NCI-H2107 treated with DMSO at 0.1 percent for 48 hours (cell line): ENCODE data around the gene SEMA7A.

ENCODE experiments used
- DNase-seq: peaks from one replicate; lab custom pipeline; 2025; ENCODE audit not compliant: unreplicated experiment; lab: John Stamatoyannopoulos, UW

The SEMA7A gene

DNA sequence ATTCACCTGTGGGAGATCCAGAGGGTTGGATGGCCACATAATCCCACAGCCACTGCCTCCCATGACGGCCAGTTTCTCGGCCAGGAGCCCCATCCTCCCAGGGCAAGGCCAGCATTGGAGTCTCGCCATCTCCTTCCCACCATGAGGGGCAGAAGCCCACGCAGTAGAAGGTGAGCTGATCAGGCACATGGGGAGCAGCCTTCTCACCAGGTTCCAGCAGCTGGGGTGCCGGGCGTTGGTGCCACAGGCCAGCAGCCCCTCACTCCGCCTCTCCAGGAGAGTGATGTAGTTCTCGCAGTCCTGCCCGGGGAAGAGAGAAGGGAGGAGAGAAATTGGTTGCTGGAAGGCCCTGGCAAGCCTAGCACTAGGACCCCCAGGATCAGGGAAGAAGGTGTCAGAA, 16.1 kb downstream of the SEMA7A start:
- DNase-seq: no peak

DNA sequence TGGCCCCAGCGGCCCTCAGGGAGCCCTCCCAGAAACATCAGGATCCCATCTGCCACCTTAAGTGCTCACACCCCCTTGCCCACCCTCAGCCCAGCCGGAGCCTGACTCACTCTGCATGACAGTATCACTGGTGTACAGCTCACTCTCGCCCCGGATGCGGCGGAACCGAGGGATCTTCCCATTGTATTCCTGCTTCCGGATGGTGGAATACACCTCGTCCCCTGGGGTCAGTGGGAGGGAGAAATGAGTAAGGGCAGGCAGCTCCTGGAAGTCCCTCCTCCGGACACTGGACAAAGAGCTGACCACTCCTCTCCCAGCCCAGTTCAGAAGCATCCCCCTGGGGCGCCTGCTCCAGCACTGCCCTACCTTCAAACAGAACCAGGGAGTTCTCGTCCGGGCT, 16.5 kb downstream of the SEMA7A start:
- no peak for DNase-seq

DNA sequence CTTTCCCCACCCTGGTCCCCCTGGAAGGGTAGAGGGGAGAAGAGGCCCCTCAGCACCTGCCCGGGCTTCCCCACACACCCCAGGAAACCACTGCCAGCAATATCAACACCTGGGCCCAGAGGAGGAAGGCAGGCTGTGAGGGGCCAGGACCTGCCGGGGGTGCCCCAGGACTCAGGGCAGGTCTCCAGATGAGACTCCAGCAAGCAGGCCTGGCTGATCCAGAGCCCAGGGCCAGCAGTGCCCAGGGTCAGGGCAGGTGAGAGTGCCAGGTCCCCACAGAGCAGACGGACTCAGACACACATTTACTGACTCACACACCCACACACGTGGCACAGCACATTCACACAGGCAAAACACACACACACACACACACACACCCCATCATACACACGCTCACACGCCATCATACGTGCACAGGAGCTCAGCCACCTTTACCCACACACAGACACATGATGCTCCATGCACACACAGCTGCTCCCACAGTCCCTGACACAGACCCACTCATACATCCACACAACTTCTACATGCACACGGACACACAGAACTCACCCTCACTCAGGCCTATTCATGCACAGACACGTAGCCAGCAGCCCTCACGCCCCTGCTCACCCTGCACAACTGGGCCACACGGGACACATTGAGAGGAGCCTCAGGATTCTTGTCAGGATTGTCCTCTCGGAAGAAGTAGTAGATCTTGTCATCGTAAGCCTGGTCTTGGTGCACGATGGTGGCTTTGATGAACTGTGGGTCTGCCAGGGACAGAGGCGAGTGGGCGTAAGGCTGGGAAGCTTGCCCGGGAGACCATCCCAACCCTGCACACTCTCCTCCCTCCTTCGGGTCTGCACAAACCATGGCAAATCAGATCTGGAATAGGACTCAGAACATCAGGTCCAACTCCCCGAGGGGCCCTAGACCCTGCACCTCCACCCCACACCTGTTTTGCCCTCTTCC, 17.5 kb downstream of the SEMA7A start:
- no peak for DNase-seq

DNA sequence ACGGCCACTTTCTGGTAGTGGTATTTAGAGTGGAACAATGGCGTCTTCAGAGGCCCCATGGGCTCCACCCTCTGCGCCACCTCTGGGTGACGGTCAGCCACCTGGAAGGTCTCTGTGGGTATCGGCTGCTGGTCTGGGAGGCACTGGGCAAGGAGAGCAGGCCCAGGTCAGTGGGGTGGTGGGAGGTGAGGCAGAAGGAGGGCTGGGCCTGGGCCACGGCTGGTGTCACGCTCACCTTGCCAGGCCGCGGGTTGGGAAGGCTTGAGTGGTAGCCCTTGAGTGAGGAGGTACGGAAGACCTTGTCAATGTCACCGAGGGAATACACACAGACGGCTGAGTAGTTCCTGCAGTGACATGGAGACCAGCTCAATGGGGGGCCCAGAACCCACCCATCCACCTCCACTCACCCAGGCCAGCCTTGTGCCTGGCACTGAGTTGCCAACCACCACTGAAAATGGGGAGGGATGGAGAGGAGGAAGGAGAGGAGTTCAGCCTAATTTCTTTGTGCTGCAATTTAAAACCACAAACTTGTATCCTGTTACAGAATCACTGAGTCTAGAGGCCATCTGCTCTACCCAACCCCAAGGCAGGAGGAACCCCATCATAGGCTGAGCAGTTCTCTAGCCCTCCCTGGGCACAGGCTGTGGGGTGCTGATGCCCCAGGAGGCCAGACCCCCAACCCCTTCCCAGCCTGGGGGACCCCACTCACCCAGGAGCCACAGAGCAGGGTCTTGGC, 19.0 kb downstream of the SEMA7A start:
- DNase-seq: peak; percentile 54

DNA sequence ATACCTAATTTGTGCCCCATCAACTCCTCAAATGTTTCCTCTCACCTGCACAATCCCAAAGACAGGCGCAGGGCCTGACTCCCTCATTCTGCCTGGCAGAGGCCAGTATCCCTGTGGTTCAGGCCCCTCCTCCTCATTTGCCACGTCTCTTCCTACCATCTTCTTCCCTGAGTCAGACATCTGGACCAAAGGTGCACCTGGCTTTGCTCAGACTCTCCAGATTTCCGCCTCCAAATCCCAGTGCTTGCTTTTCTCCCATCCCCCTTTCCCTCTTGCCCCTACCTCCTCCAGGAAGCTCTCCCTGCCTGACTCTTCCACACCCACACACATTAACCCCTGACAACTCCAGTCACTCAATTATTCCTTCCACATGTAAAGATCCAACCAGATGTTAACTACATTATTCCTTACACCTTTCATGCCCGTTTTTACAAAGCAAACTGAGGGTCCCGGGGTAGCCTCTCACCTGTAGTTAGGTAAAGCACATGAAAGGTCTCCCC, 19.6 kb downstream of the SEMA7A start:
- no peak for DNase-seq

DNA sequence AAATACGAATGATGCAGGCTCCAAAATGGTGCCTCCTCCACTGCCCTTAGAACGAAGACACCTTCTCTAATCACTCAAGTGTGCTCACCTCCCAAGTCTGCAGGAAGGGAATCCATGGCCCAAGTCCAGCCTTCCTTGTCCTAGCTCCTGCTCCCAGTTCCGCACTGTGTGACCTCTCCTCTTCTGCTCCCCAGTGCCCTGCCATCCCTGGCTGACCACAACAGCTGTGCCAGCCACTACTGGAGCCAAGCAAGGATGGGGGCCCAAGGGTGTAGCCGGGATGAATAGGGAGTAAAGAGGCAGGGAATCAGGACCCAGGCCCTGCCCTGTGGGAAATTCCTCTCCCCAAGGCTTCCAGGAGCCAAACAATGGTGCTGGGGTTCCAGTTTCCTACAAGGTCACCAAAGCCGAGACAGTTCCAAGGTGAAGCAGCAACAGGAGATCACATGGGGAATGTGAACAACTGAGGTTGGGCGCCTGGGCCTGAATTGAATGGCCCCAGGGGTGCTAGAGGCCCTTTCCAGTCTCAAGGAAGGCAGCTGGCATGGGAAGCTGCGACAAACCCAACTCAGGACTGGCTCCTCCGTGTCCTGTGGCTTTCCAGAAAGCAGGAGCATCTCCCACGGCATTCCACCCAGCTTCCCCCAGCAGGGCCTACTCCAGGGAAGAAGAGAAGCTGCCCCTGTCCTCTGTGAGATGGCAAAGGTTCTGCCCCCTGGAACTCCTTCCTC, 20.2 kb downstream of the SEMA7A start:
- no peak for DNase-seq

DNA sequence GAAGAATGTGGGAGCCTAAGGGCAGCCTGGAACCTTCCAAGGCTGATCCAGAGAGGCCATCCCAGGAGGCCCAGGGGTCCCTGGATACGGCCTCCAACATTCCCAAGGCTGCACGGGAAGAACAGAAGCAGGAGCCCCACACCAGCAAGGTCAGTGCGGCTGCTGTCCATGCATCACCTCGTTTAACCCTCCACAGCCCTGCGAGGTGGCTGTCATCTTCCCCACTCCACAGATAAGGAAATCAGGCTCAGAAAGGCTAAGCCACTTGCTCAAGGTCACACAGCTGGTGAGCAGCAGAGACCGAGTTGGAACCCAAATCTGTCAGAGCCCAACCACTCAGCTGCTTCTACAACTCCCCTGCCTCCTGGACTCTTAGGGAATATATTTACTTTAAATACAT, 21.6 kb downstream of the SEMA7A start:
- no peak for DNase-seq

DNA sequence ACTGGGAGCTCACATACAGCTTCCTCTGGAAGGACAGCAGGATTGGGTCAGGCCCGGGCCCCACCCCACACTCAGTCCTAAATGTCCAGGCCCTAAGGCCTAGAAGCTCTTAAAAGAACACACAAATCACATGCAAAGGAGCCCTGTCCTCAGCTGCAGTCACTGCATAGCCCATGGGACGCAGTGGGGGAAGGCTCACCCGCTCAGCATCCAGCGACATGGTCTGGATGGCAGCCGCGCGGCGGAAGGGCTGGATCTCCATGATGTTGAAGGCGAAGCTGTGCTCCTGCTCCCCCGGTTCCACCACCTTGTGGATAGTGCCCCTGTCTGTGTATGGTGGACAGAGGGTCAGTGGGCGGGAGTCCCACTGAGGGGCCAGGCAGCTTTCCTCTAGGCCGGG, 22.1 kb downstream of the SEMA7A start:
- no peak for DNase-seq

DNA sequence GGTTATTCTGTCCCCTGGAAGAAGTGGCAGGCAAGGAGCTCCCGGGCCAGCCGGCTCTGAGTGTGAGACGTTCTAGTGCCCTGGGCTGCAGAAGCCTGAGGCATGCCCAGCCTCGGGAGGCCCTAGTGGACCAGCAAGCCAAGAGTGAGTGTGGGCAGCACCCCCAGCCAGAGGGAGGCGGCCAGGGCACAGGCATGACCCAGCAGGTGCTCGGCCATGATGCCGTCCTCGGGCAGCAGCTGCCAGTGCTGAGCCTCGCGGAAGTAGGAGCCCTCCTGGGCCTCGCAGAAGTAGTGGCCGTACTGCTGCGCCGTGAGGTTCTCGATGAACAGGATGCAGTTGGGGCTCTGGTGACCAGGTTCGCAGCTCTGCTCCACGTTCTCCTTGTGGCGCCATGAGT, 23.3 kb downstream of the SEMA7A start:
- no peak for DNase-seq

DNA sequence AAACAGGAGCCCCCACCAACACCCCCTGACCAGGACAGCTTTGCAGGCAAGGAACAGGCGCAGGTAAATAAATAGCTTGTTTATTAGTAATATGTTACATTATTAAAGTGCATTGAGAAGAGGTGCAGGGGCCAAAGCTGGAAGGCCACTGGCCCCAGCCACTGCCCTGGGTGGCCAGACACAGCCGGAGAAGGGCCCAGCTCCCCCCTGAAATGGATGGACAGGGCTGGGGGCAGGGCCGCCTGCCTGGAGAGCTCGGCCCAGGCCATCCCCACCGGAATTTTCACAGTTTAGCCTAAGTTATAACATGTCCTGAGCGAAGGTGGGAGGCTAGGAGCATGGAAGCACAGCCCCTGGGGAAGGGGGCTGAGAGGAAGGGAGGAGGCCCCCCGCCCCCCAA, 24.5 kb downstream of the SEMA7A start:
- no peak for DNase-seq

DNA sequence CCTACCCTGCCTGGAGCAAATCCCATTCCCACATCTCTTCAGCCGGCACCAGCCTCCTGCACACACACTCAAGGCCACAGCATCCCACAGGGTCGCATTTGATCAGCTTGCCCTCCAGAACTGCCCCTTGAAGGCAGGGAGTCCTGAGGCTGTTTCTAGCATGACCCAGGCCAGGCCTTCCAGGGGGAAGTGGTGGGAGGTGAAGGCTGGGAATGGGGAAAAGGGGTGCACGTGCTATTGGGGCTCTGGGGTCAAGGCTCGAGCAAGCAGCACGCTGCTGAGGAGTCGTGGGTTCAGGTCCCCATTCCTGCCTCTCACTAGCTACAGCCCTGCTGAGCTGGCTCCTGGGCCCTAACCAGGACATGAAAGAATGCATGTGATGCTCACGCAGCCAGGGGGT, 24.9 kb downstream of the SEMA7A start:
- no peak for DNase-seq

DNA sequence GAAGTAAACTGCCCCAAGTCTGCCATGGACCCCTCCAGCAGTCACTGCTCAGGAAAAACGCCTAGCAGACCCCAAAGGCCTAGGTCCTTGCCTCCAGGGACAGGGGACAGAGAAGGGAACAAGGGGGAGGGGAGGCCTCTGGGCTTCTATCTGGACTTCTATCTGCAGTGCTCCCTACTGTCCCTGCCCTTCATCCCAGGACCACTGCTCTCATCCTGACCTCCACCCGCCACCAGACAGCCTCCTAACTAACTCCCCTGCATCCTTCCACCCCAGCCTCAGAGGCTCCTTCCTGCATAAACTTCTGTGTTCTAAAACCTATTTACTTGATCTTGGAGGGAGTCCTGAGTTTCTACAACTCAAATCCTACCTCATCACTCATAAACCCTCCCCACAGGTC, 25.4 kb downstream of the SEMA7A start:
- DNase-seq: no peak

DNA sequence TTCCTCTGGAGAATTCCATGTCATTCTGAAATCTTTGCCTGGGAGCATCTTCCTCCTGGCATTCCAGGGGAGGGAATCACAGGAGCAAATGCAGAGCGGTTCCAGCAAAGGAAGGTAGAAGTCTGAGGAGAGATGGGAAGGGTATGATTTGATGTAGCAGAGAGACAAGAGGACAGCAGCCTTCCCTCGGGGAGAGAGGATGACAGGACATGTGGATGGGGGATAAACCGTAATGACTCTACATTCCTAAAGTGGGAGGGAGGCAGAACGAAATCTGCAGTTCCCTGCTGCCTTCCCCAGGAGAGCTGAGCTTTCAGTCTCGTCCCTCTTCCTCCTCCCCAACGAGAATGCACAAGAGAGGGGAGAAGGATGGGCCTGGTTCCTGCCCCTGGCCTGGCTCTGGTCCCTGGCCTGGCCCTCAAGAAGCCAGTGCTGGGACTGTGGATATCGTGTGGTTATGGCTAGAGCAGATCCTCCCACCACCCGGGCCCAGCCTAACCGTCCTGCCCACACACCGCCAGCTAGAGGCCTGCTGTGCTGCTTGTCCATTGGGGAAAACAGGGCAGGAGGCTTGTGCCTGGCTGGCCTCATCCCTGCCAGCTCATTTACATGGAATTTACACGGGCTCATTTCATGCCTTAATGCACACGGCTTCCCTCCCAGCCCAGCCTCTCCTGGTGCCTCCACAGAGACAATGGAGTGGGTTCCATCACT, 26.6 kb downstream of the SEMA7A start:
- no peak for DNase-seq

DNA sequence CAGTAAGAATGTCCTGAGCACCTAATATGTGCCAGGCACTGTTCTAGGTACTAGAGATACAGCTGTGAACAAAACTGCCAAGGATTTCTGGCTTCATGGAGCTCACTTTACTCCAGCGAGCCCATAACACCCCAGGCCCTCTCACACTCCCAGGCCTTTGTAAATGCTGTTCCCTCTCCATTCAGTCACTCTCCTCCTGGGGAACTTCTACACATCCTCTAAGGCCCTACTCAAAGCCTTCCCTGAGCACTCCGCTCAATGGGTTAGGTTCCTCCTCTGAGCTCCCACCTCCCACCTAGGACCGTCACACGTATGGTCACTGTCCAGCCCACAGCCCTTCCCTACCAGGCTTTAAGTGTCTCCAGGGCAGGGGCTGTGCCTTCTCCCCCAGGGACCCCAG, 27.2 kb downstream of the SEMA7A start:
- DNase-seq: no peak

DNA sequence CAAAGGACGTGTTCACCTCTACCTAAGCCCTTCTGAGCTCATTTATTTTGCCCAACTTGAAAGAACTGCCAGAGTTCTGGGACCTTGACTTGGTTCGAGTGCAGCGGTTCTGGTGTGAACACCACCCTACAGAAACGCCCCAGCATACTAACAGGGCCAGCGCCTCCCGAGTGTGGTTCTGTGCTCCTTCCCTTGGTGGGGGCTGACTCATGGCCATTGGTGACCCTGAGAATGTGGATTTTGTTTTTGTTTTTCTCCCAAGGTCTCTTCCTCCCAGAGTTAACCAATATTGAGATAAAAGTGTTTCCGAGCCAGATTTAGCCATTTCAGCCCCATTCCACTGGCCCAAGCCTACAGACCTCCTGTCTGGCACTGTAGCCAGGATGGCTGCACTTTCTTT, 27.9 kb downstream of the SEMA7A start:
- no peak for DNase-seq

DNA sequence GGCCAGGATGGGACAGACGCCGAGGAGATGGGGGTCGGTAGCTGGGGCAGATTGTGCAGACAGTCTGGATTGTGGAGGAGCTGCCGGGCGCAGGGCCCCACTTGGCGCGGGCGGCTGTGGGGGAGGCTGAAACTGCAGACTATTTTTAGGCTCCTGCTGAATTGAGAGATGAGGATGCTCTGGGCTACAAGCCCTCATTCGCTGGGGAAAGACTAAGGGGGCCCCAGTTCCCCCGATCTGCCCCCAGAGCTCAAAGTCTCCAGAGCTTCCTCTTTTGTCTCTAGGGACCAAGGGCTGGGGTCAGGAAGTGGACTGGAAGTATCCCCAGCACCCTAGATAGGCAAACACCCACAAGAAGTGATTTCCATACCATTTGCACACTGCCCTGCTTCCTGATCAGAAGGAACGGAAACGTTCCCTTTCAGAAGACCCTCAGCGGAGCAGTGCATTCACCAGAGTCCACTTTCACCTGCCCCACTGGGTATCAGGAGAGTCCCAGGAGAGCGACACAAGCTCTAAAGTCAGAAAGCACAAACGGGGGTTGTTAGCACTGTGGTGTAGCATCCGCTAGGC, 29.7 kb downstream of the SEMA7A start:
- no peak for DNase-seq

DNA sequence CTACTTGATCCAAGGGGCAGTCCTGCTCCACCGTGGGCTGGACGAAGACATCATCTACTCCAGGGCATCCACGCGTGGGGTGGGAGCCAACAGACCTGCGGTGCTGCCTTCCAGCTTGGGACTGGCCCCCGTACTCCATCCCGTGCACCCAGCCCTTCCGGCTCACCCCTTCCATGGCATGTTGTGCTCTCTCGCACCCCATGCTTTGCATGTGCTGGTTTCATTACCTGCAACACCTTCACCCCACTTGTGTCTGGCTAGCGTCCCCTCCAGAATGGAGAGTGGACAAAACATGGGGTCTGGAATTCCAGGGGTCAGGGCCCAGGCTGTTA, 30.2 kb downstream of the SEMA7A start:
- no peak for DNase-seq

DNA sequence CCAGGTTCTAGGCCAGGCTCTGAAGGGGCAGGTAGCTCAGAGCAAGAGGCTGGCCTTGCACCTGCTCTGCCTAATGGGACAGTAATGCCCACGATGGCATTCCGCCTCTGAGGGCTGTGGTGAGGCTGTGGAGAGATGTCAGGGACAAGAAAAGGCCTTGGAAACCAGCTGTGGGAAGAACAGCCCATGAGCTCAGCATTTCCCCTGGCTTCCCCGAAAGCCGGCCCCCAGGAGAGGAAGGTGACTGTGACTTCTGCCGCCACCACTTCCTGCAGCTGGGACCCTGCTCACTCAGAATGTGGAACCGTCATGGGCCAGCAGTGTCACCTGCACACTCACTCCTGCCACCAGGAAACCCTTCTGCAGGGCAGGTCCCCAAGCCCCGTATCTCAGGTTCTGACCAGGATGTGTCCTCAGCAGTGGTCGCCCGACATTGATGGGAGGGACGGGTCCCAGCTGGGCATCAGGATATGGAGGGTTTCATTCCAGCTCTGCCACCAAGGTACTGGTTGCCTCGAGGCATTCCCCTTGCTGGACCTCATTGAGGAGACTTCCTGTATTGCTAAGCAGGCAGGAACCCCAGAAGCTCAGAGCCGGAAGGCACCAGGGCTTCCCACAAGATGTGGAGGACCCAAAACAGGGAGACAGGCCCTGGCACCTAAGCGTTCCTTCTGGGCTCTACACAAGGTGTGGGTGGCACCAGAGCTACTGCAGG, 30.7 kb downstream of the SEMA7A start:
- no peak for DNase-seq

DNA sequence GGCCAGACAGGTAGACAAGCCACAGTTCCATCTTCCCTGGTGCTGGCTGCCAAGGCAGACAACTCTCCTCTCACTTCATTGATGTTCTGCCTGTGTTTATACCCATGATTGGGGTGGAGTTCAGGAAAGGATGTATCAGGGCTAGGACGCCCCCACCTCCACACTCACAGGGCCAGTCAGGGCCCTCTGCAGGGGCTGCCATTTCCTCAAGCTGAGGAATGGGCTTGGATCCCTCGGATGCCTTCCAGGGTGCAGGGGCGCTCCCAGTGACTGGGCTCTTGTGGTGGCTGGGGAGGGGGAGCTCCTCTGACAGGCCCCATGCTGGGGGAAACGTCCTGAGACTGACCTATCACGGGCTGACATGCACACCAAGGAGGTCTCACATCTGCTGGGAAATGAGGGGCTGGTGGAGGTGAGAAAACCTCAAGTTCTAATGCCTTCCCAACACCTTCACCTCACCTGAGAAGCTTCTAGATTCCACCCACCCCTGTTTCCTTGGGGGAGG, 31.4 kb downstream of the SEMA7A start:
- DNase-seq: no peak
